ENCODE data around the gene MYO3B.
A peak's percentile ranks its signal among the peaks of the same experiment; 100 is the strongest.

The MYO3B gene

DNA sequence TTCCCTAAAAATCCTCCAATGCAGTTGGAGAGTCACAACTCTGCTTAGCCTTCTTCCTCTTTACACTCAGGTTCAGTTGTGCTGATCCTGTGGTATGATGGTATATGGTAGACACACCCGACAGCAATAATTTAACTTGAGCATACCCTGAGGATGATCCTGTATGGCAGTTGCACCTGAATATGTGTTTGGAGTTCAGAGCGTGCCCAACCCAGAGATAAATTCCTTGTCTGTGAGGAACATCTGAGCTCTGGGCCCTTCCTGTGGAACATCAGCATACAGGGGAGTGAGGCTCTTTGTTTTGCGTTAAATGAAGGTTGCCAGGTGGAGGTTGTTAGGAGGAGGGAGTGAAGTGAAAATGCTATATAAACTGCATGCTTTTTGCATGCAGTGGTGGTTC lies 187.7 kb downstream of the MYO3B start:
- CTCF ChIA-PET = no interaction called here
- POLR2A ChIA-PET = no interaction called here
- DNase-seq (ENCODE audit: extremely low spot score) = no peak
- TF ChIP-seq HDGF (IDR thresholded peaks at IDR 0.05; ENCODE audit: borderline replicate concordance) = no peak
- TF ChIP-seq, protein P1, sequence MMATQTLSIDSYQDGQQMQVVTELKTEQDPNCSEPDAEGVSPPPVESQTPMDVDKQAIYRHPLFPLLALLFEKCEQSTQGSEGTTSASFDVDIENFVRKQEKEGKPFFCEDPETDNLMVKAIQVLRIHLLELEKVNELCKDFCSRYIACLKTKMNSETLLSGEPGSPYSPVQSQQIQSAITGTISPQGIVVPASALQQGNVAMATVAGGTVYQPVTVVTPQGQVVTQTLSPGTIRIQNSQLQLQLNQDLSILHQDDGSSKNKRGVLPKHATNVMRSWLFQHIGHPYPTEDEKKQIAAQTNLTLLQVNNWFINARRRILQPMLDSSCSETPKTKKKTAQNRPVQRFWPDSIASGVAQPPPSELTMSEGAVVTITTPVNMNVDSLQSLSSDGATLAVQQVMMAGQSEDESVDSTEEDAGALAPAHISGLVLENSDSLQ (IDR thresholded peaks at IDR 0.05) = no peak
- TF ChIP-seq ZNF384 (IDR thresholded peaks at IDR 0.05) = no peak
- TF ChIP-seq FOXM1 (IDR thresholded peaks at IDR 0.05; ENCODE audit: borderline replicate concordance) = no peak
- TF ChIP-seq SP1 (IDR thresholded peaks at IDR 0.05) = no peak
- TF ChIP-seq FOXA1 (IDR thresholded peaks at IDR 0.05) = no peak
- TF ChIP-seq BHLHE40 (IDR thresholded peaks at IDR 0.05; ENCODE audit: borderline replicate concordance) = no peak
- TF ChIP-seq FOXK2 (IDR thresholded peaks at IDR 0.05) = no peak
- TF ChIP-seq CTBP1 (IDR thresholded peaks at IDR 0.05; ENCODE audit: borderline replicate concordance) = no peak
- TF ChIP-seq NFRKB (IDR thresholded peaks at IDR 0.05) = no peak
- TF ChIP-seq TARDBP (IDR thresholded peaks at IDR 0.05) = no peak
- TF ChIP-seq ARNT (IDR thresholded peaks at IDR 0.05) = no peak

DNA sequence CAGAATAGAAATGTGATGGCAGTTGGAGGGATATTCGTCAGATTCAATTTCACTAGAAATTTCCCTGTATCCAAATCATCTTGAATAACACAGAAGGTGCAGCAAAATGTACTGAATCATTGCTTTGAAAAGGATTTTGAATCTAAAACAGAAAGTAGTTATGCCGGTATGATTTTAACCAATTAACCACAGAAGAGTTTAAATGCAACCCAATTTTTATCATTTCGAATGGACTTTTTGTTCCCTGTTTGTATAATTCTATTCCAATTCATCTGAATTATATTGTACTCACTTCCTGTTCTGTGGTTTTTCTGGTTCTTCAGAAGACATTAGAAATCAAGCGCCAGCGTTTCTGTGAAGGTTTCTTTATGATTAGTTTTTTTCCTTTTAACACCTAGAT lies 190.4 kb downstream of the MYO3B start:
- ChIA-PET POLR2A (interaction anchor here (2.2 kb wide), 1 partner anchor 448 kb away, joined by 5 read pairs; the partner anchor contains the start of gene GAD1), CTCF (no interaction called here)
- no peak for DNase-seq (ENCODE audit: extremely low spot score)
- TF ChIP-seq FOXK2 (IDR thresholded peaks at IDR 0.05) (no peak), ZNF384 (IDR thresholded peaks at IDR 0.05) (no peak), TARDBP (IDR thresholded peaks at IDR 0.05) (no peak), SP1 (IDR thresholded peaks at IDR 0.05) (no peak), ELF4 (IDR thresholded peaks at IDR 0.05) (no peak)
- TF ChIP-seq, protein P1 (IDR thresholded peaks at IDR 0.05) = no peak

DNA sequence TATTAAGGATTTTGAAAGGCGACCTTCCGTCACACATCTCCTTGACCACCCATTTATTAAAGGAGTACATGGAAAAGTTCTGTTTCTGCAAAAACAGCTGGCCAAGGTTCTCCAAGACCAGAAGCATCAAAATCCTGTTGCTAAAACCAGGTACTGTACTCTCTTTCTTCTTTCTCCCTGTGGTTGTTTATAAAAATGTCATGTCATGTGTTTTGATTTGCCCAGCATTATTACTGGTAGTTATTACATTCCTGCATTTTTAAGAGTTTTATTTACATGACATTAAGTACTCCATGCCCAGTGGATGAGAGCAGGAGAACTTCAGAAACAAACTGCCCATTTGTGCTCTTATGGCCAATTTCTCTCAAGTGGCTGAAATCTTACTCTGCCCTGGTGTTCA lies 191.3 kb downstream of the MYO3B start:
- POLR2A ChIA-PET = interaction anchor here (2.2 kb wide), 1 partner anchor 447 kb away, joined by 5 read pairs; the partner anchor contains the start of gene GAD1
- CTCF ChIA-PET = interaction anchor here (1.4 to 2.2 kb wide), 3 partner anchors 9 to 447 kb away, joined by 5 to 15 read pairs (median 10); partner anchors contain the start of gene GAD1
- TF ChIP-seq NFRKB (IDR thresholded peaks at IDR 0.05) (no peak), SUZ12 (IDR thresholded peaks at IDR 0.05) (no peak), FOXA1 (IDR thresholded peaks at IDR 0.05) (no peak), LEF1 (IDR thresholded peaks at IDR 0.05; ENCODE audit: borderline replicate concordance) (no peak), ZNF384 (IDR thresholded peaks at IDR 0.05) (no peak), FOXM1 (IDR thresholded peaks at IDR 0.05; ENCODE audit: borderline replicate concordance) (no peak), ARNT (IDR thresholded peaks at IDR 0.05) (no peak), HDGF (IDR thresholded peaks at IDR 0.05; ENCODE audit: borderline replicate concordance) (no peak), FOXK2 (IDR thresholded peaks at IDR 0.05) (no peak), TARDBP (IDR thresholded peaks at IDR 0.05) (no peak), ELF4 (IDR thresholded peaks at IDR 0.05) (no peak), CTBP1 (IDR thresholded peaks at IDR 0.05; ENCODE audit: borderline replicate concordance) (no peak)
- TF ChIP-seq, protein P1 (IDR thresholded peaks at IDR 0.05) = no peak
- no peak for DNase-seq (ENCODE audit: extremely low spot score)

DNA sequence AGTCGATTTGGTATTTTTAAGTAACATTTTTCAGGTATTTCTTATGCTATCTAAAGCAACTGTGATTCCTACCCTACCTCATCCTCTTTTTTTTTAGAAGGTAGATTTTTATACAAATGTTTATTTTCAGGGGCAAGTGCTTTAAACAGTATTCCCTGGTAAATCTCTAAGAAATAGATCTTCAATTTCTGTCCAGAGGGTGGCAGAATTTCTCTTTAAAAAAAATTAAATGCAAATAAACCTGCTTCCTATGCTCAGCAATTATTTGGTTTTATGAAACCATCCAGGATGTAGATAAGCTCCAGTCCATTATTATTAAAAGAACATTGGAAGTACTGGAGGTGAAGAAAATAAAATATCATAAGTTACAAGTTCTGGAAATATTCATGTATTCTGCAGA lies 191.9 kb downstream of the MYO3B start:
- ChIA-PET CTCF (interaction anchor here (0.6 to 2.2 kb wide), 8 partner anchors 8 to 507 kb away, joined by 3 to 15 read pairs (median 4); partner anchors contain the start of gene GAD1), POLR2A (interaction anchor here (2.2 kb wide), 1 partner anchor 447 kb away, joined by 5 read pairs; the partner anchor contains the start of gene GAD1)
- peak; percentile 18 for DNase-seq (ENCODE audit: extremely low spot score)

DNA sequence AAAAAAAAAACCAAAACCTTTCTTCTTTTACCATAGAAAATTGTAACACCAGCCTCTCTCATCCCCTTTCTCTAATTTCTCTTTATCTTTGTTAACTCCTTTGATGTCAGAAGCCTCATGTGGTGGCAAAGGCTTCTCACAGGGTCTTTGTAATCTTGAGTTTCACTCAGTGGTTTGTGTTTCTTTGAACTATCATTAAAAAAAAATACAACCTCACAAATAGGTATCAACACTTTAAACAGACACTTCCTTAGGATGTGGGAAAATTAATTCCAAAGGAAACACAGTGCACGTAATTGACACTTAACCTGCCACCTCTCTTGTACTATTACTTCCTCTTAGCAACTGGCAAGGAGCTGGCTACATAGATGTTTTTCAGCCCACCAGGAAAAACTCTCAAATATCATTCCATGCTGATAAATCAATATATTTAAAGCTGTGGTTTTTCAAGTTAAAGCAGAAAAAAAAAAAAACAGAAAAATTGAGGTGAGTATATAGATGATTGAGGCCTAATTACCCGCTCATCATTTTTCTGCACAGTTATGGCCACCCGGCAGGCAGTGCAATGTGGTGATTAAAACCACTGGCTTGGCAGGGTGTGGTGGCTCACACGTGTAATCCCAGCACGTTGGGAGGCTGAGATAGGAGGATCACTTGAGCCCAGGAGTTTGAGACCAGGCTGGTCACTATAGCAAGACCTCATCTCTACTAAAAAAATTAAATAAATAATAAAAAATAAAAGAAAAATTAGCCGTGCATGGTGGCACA lies 193.5 kb downstream of the MYO3B start:
- POLR2A ChIA-PET = no interaction called here
- CTCF ChIA-PET = interaction anchor here (0.7 to 2.2 kb wide), 3 partner anchors 11 to 447 kb away, joined by 3 to 15 read pairs (median 10); partner anchors contain the start of gene GAD1
- no peak for DNase-seq (ENCODE audit: extremely low spot score)
- TF ChIP-seq ARNT (IDR thresholded peaks at IDR 0.05) = no peak

More for the DNA sequence above, 191.9 kb downstream of the MYO3B start:
- no peak for TF ChIP-seq ZNF384 (IDR thresholded peaks at IDR 0.05)
- no peak for TF ChIP-seq LEF1 (IDR thresholded peaks at IDR 0.05; ENCODE audit: borderline replicate concordance)
- TF ChIP-seq BHLHE40 (IDR thresholded peaks at IDR 0.05; ENCODE audit: borderline replicate concordance) = no peak
- TF ChIP-seq FOXA1 (IDR thresholded peaks at IDR 0.05) = no peak

DNA sequence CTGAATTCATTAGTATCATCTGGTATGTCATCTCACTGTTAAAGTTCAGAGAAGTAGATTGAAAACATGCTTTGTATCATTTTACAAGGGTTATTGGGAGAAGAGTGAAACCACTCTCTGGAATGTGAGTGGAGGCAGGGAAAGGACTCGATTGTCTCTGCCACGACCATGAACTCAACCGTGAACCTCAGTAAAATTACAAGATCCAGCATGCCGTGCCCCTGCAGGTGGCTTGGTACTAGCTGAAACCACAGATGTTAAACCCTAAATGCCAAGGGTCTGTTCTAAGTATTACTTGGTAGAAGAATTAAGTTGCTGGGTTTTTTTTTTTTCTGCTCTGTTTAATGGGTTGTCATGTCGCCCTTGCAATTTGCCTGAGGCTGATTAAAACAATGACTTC lies 197.2 kb downstream of the MYO3B start:
- no peak for TF ChIP-seq BHLHE40 (IDR thresholded peaks at IDR 0.05; ENCODE audit: borderline replicate concordance)
- TF ChIP-seq LEF1 (IDR thresholded peaks at IDR 0.05; ENCODE audit: borderline replicate concordance) = no peak
- TF ChIP-seq, protein P1 (IDR thresholded peaks at IDR 0.05) = no peak
- no peak for TF ChIP-seq FOXA1 (IDR thresholded peaks at IDR 0.05)
- TF ChIP-seq NFRKB (IDR thresholded peaks at IDR 0.05) = no peak
- TF ChIP-seq HDGF (IDR thresholded peaks at IDR 0.05; ENCODE audit: borderline replicate concordance) = no peak
- ChIA-PET CTCF (no interaction called here), POLR2A (no interaction called here)

More for the DNA sequence above, 197.2 kb downstream of the MYO3B start:
- DNase-seq (ENCODE audit: extremely low spot score) = no peak
